CD4-positive, alpha-beta T cell treated with Interleukin-21 for 1 hour (primary cell): ENCODE results near the gene SPOCD1.
A peak's percentile ranks its signal among the peaks of the same experiment; 100 is the strongest.

Experiments used
- DNase-seq: peaks from one replicate; pipeline ENCODE4 v3.0.0-alpha.2; 2020

The SPOCD1 gene

GRCh38 chr1:31754397-31754796 lies 61.4 kb downstream of the SPOCD1 start:
- DNase-seq = no peak

DNA sequence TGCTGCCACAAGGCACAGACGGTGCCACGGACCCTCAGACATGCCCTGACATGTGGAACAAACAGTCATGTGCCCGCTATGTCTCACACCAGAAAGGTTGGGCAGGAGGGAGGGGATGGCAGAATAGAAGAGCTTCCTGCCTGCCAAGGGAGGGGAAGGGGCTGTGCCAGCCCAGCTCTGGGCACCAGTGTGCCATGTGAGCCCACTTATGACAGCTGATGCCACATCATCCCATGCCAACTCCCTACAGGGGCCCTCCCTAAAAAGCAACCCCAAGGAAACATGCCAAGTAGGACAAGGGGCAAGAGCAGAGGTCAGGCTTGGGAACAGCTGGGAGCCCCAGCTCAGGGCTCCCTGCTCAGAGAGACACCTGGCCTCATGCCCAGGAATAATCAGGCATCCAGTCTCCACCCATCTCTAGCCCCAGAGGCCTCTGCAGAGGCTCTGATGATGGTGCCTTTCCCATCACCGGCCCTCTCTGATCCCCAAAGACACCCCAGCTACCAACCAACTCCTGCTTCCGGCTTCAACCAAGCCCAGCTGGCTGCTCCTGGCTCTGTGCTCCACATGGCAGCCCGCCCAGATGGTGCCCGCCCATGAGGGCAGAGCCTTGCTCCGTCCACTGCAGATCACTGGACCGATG lies 62.0 kb downstream of the SPOCD1 start:
- DNase-seq = no peak

GRCh38 chr1:31752952-31753475 lies 62.8 kb downstream of the SPOCD1 start:
- DNase-seq = no peak

DNA sequence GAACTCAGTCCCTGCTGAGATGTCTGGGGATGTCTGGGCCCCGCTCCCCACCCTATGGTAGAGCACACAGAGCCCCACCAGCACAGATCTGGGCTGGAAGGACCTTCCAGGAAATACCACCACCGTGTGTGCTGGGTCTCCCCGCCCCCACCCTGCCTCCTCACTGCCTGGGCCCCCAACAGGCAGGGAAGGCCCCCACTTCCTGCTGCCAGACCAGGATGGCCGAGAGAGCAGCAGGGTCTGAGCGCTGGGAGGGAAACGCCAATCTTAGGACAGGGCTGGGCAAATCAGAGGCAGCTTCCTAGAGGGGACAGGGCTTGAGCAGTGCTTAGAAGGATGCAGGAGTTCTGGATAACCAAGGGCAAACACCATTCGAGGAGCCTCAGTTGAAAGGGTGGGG lies 63.6 kb downstream of the SPOCD1 start:
- DNase-seq = no peak

- no peak for DNase-seq
Measured at GRCh38 chr1:31751822-31752241, 64.0 kb downstream of the SPOCD1 start.

DNA sequence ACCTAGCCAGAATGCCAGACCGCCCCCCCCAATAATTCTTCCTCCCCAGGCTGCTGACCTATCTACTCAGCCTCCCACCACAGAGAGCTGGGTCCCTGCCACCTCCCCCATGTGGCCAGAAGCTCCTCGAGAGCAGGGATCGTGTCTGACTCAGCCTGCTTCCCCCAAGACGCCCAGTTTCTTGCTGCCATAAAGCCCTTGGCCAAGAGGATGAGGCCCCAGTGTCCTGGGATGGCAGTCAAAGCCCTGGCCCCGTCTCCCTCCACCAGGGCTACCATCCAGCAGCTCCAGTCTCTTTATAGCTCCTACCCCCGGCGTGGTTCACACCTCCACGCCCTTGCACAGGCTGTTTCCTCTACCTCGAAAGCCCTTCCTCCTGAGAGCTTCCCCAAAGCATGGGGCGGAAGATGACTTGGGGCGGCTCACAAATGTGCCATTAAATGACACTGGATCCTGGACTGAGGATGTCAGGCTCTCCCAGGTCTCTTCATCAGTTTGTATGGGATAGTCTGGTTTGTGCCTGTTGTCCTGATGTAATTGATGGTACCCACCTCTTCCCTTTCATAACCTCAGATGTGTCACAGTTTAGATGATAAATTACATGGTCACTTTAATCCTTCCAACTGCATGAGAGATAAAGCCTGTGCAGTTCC lies 64.8 kb downstream of the SPOCD1 start:
- DNase-seq = peak; percentile 56

DNA sequence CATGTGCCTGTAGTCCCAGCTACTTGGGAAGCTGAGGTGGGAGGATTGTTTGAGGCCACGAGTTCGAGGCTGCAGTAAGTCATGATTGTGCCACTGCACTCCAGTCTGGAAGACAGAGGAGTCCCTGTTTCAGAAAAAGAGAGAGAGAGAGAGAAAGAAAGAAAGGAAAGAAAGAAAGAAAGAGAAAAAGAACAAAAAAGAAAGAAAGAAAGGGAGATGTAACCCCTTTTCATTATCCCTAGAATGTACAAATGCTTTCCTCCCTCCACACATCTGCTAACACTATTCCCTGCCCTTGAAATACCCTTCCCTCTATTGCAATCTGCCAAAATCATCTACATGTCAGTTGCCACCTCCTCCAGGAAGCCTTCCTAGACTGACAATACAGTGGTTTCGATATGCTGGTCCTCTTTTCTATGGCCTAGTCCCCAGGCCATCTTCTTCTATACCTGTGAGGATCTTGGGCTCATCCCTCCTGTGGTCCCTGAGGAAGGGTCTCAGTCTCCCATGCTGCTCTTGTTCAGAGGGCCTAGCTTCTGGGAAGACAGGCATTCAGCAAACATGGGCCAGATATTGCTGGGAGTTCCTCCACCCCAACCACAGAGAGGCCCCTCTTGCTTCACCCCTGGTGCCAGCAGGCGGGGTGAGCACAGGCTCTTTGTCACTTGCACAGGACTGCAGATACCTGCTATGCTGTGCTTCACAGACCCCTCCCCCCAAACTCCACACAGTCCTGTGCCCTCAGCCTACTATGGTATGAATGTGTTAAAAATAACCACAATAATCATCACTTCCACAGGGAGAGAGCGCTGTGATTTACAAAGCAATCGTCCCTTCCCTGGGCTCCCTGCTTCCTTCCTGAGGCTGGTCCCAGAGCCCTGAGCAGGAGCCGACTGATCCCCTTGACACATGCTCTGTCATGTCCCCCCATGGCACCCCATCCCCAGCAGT lies 65.8 kb downstream of the SPOCD1 start:
- no peak for DNase-seq

DNA sequence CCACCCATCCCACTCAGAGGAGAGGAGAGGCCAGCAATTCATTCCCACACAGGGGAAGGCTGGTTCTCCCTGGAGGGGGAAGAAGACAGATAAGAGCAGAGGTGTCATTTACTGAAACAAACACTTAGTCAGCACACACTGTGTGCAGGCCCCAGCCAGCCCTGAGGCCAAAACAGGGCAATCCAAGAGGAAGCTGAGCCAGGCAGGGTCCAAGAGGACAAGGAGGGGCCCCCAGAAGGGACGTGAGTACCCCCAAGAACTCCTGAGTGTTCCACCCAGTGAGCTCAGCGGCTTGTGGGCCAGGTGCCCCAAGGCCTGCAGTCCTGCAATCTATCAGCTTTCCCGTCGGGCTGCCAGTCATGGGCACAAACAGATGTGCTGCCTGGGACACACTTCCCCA lies 67.5 kb downstream of the SPOCD1 start:
- no peak for DNase-seq

GRCh38 chr1:31747304-31747703 lies 68.5 kb downstream of the SPOCD1 start:
- DNase-seq = no peak

DNA sequence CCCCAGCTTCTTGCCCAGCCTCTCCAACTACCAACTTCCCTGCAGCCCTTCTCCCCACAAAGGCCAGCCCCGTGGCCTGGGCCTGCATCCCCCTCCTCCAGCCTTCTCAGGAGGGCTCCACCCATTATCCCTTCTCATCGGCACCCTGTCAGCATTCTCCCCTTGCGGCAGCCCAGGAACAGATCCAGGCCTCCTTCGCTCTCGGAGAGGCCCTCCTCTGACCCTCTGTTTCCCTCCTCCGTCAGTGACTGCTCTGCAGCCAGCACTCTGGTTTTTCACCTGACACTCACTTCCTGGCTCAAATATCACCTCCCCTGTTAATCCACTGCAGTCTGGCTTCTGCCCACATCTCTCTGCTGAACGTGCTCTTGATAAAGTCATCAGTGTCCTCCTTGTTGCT lies 69.1 kb downstream of the SPOCD1 start:
- no peak for DNase-seq

DNA sequence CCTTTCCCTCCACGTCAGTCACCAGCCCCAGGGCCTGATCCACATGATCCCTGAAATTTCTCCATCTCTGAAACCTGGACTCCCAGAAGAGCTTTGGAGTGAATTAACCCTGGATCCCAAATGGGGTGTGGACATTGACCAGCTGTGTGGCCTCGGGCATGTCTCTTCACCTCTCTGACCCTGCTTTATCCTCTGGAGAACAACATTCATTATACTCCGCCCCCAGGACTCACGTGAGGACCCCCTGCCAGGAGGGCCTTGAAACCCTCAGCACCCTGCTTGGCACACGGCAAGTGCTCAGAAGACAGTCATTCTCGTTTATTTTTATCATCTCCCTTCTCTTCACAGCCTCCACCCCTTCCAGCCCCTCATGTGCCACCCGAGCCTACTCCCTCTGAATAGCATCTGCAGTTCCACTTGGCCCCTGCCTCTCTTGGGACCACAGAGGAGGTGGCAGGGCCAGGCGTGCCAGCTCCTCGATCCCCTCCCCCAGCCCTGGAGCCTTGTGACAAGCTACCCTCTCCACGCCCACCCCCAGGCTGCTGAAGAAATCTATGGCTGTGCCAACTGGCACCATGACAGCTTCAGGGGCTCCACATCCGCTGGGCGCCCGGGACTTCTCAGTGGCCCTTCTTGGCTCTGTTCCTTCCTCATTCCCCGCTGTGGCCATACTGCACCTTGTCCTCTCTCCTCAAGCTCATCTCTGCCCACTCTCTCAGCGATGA lies 69.7 kb downstream of the SPOCD1 start:
- DNase-seq = no peak

- DNase-seq = peak; percentile 60
Measured at GRCh38 chr1:31745096-31745945, 70.5 kb downstream of the SPOCD1 start.

- DNase-seq = peak; percentile 35
Measured at GRCh38 chr1:31744165-31744888, 71.5 kb downstream of the SPOCD1 start.

DNA sequence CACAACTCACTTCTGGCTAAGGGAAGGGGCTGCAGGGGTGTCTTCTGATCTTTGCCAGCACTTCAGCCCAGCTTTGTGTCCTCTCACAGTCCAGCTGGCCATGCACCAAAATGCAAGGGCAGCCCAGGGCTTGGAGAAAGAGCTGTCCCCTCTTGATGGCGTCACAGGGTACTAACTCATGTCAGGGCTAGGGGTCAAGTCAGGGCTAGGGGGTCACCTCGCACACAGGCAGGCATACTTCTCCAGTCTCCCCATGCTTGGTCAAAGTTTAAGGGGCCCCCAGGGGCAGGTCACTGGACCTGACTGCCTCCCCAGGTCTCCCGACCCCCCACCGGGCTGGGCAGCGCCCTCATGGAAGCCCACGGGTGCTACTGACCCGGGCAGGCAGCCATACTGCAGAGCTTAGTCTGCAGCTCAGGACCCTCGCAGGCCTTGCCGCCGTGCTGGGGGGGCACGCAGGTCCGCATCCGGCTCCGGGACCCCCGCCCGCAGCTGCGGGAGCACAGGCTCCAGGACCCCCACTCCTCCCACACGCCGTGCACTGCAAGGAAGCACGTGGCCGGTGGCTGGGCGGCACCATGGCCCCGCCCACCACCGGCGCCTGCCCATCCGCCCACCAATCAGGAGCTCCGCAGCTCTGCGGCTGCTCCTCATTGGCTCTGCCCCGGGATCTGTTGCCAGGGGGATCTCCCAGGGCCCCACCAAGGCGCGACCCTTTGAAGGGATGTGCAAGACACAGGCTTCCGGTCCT lies 73.2 kb downstream of the SPOCD1 start:
- no peak for DNase-seq
